ENCODE results near the gene TEX53.

TEX53 gene

GRCh38 chr9:114669961-114670360 lies 12.4 kb upstream of the TEX53 start:
- Histone ChIP-seq H3K4me2 (ENCODE audit: low read length) (no peak overlapping the region), H3K4me1 (ENCODE audit: low read length) (0 out of 2 replicates have a peak, but pooled peaks cover 2% of the 10 kb centered on the region), H3K9me3 (ENCODE audit: insufficient read depth, low read length) (no peaks in the 10 kb centered on the region), H3K36me3 (replicated peaks; ENCODE audit: low read depth, low read length) (no peaks in the 10 kb centered on the region), H3K4me3 (ENCODE audit: low read length) (no peak overlapping the region), H3K27ac (ENCODE audit: low read length) (no peak overlapping the region), H2AFZ (ENCODE audit: low read depth, low read length) (no peak overlapping the region), H3K27me3 (ENCODE audit: low read depth, low read length) (0 out of 2 replicates have a peak, but pooled peaks cover 4% of the 10 kb centered on the region), H3K79me2 (ENCODE audit: low read length) (no peaks in the 10 kb centered on the region), H3K9ac (ENCODE audit: low read length) (no peak overlapping the region), H4K20me1 (ENCODE audit: insufficient read depth, low read length) (no peaks in the 10 kb centered on the region)
- TF ChIP-seq EZH2phosphoT487 (IDR thresholded peaks at IDR 0.05; ENCODE audit: low read depth) (no peak), CTCF (IDR thresholded peaks at IDR 0.05; ENCODE audit: low read depth, low read length) (no peak)

DNA sequence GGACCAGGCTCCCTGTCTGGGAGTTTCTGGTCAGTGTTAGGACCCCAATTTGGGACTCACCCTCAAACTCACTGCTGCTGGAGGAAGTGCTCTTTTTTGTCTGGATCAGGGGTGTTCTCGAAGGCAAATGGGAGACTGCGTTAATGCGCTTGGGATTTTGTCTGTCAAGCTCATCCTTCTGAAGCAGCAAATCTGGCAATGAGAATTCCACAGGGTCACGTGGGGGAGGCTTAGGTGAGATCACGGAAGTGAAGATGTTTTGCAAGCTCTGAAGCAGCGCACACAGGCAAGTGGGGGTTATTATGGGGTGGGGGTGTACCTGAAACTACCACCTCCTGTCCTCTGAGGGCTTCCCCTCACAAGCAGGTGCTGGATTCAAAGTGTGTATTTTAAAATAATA lies 10.5 kb upstream of the TEX53 start:
- Histone ChIP-seq H2AFZ (ENCODE audit: low read depth, low read length) (no peak overlapping the region), H3K27me3 (ENCODE audit: low read depth, low read length) (no peaks in the 10 kb centered on the region), H3K36me3 (replicated peaks; ENCODE audit: low read depth, low read length) (no peaks in the 10 kb centered on the region), H3K4me1 (ENCODE audit: low read length) (0 out of 2 replicates have a peak, but pooled peaks cover 2% of the 10 kb centered on the region), H3K4me3 (ENCODE audit: low read length) (no peak overlapping the region), H3K9ac (ENCODE audit: low read length) (no peak overlapping the region), H3K79me2 (ENCODE audit: low read length) (no peaks in the 10 kb centered on the region), H4K20me1 (ENCODE audit: insufficient read depth, low read length) (no peaks in the 10 kb centered on the region), H3K4me2 (ENCODE audit: low read length) (no peak overlapping the region), H3K9me3 (ENCODE audit: insufficient read depth, low read length) (no peaks in the 10 kb centered on the region), H3K27ac (ENCODE audit: low read length) (no peak overlapping the region)
- TF ChIP-seq EZH2phosphoT487 (IDR thresholded peaks at IDR 0.05; ENCODE audit: low read depth) (no peak), CTCF (IDR thresholded peaks at IDR 0.05; ENCODE audit: low read depth, low read length) (no peak)

DNA sequence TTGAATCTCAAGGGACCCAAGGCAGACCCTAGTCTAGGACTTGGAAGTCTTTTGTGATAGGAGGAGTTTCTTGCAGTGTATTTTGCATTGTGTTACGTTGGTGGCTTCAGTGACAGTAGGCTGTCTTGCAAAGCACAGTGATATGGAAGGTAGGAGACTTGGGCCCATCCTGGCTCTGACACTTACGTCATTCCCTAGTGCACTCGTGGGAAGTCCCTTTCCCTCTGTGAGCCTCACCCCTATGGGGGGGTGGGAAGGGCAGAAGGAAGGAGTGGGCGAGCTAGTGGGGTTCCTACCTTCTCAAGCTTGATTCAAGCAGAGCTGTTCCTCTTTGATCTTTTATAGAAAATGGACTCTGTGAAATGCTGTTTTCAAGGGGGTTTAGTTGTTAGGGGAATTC lies 9.2 kb upstream of the TEX53 start:
- H3K36me3 ChIP-seq (replicated peaks; ENCODE audit: low read depth, low read length): no peaks in the 10 kb centered on the region
- no peak overlapping the region for H2AFZ ChIP-seq (ENCODE audit: low read depth, low read length)
- no peak overlapping the region for H3K4me3 ChIP-seq (ENCODE audit: low read length)
- no peaks in the 10 kb centered on the region for H3K9me3 ChIP-seq (ENCODE audit: insufficient read depth, low read length)
- H3K79me2 ChIP-seq (ENCODE audit: low read length): no peaks in the 10 kb centered on the region
- no peaks in the 10 kb centered on the region for H3K27me3 ChIP-seq (ENCODE audit: low read depth, low read length)
- no peak overlapping the region for H3K4me2 ChIP-seq (ENCODE audit: low read length)
- no peak overlapping the region for H3K9ac ChIP-seq (ENCODE audit: low read length)
- TF ChIP-seq EZH2phosphoT487 (IDR thresholded peaks at IDR 0.05; ENCODE audit: low read depth): no peak
- no peak for TF ChIP-seq CTCF (IDR thresholded peaks at IDR 0.05; ENCODE audit: low read depth, low read length)
- no peaks in the 10 kb centered on the region for H4K20me1 ChIP-seq (ENCODE audit: insufficient read depth, low read length)
- H3K27ac ChIP-seq (ENCODE audit: low read length): no peak overlapping the region
- peaks cover 6% of the 10 kb centered on the region for H3K4me1 ChIP-seq (ENCODE audit: low read length)

DNA sequence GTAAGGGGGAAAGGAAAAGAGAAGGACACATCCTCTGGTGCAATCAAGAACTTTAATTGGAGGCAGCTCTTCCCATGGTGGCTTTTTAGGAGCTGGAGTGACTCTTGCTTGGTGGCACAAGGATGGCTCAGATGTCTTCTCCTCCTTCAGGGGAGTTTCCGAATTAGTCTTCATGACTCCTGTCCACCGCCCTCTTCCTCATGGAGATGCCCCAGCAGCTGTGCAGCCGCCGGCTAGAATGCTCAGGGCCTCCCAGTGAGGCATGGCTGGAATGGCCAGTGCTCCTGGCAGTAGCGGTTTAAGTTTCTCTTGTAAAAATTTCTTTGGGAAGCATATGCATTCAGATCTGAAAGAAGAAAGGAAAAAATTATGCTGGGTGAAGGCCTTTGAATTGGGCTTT lies 8.8 kb upstream of the TEX53 start:
- no peak overlapping the region for H3K4me2 ChIP-seq (ENCODE audit: low read length)

More for the DNA sequence above, 8.8 kb upstream of the TEX53 start:
- Histone ChIP-seq H2AFZ (ENCODE audit: low read depth, low read length) (no peak overlapping the region), H3K9ac (ENCODE audit: low read length) (no peak overlapping the region), H3K79me2 (ENCODE audit: low read length) (no peaks in the 10 kb centered on the region), H3K4me3 (ENCODE audit: low read length) (no peak overlapping the region), H3K36me3 (replicated peaks; ENCODE audit: low read depth, low read length) (no peaks in the 10 kb centered on the region), H3K9me3 (ENCODE audit: insufficient read depth, low read length) (no peaks in the 10 kb centered on the region), H4K20me1 (ENCODE audit: insufficient read depth, low read length) (no peaks in the 10 kb centered on the region), H3K4me1 (ENCODE audit: low read length) (peaks cover 6% of the 10 kb centered on the region), H3K27ac (ENCODE audit: low read length) (no peak overlapping the region), H3K27me3 (ENCODE audit: low read depth, low read length) (no peaks in the 10 kb centered on the region)
- TF ChIP-seq CTCF (IDR thresholded peaks at IDR 0.05; ENCODE audit: low read depth, low read length): no peak
- no peak for TF ChIP-seq EZH2phosphoT487 (IDR thresholded peaks at IDR 0.05; ENCODE audit: low read depth)

Measured in OCI-LY3 (cell line).